ENCODE measurements around the gene MTFR1L. TPM values are rescaled to one million over a fixed set of nuclear protein-coding genes. Genes with fewer than 3 reads are reported as not detected.
"Not testable (repeated sequence)": the region's sequence is repeated elsewhere in the genome, so short reads cannot be mapped to it uniquely, and the experiment has no call there.

MTFR1L gene
- total RNA-seq, 1 donor from 2014 or later, result 81.6 TPM

DNA sequence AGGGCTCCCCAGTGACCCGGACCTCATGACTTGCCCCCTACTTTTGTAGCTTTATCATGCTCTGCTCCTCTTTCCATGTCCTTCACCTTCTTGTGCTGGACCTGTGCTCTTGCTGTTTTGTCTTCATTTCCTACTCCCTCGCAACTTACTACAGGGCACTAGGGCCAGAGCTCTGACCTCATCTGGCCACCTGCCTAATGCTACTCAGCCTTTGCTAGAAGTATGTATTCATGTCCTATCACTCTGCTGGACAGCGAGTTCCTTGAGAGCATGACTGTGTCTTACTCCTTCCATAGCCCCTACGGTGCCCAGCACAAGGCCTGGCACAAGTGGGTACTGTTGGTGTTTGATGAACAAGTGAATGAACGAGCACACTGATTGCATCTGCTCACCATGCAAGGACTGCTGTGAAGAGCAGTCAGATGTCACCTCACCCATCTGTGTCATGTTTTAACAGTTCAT lies 1.9 kb downstream of the MTFR1L start:
- peak; percentile 30 for DNase-seq (ENCODE audit: low read depth)

DNA sequence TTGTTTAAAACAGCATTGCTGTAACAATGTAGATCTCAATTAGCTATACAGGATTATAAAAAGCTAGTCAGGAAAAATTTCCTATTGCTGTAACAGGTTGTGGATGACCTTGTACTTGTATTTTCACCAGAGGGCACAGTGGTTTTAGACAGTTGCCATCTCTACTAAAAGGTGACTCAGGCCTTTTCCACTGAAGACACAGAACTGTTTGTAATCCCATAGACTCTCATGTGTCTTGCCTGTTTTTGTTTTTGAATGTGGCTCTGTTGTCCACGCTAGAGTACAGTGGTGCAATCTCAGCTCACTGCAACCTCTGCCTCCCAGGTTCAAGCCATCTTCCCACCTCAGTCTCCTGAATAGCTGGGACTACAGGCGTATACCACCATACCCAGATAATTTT lies 5.9 kb downstream of the MTFR1L start:
- DNase-seq (ENCODE audit: low read depth), result peak; percentile 63

DNA sequence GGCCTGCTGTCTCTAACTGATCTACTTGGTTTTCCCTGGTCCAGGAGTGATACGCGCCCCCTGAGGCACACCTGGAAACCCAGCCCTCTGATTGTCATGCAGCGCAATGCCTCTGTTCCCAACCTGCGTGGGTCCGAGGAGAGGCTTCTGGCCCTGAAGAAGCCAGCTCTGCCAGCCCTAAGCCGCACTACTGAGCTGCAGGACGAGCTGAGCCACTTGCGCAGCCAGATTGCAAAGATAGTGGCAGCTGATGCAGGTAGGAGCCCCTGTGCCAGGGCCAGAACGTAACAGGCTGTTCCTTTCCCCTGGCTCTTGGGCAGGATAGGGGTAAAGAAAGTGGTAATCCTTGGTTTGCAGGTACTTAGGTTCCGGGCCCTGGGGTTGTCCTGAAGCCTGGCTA lies 6.8 kb downstream of the MTFR1L start:
- DNase-seq (ENCODE audit: low read depth), result no peak

DNA sequence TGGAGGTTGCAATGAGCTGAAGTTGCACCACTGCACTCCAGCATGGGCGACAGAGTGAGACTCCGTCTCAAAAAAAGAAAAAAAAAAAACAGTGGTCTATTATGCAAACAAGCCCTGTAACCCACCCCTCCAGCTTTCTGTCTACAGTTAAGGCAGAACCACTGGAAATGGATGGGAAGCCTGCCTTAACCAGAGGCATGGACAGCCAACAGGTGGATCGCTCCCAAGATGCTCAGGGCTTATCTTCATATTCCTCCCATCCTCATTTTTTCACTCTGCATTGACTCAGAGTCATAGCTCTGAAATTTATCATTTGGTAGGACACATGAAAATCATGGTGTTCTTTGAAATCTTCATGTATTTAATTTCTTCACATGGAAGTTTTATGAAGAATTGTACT lies 8.7 kb downstream of the MTFR1L start:
- DNase-seq (ENCODE audit: low read depth), result no peak

DNA sequence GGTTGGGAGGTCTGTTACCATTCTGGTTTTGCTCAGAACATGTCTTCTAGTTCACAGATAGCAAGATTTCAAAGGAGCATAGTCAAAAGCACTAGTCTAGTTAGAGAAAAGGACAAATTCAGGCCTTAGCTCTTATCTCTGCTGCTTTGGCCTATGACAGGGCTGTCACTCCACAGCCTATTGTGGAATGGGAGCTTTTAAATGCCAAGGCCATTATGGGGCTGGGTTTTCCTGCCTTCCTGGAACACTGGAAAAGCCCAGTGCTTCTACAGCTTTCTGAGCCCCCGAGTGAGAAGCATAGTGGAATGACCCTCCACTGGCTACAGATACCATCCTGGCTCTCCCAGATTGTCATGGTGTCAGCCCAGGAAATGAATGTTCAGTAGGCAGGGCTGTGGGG lies 9.3 kb downstream of the MTFR1L start:
- no peak for DNase-seq (ENCODE audit: low read depth)

DNA sequence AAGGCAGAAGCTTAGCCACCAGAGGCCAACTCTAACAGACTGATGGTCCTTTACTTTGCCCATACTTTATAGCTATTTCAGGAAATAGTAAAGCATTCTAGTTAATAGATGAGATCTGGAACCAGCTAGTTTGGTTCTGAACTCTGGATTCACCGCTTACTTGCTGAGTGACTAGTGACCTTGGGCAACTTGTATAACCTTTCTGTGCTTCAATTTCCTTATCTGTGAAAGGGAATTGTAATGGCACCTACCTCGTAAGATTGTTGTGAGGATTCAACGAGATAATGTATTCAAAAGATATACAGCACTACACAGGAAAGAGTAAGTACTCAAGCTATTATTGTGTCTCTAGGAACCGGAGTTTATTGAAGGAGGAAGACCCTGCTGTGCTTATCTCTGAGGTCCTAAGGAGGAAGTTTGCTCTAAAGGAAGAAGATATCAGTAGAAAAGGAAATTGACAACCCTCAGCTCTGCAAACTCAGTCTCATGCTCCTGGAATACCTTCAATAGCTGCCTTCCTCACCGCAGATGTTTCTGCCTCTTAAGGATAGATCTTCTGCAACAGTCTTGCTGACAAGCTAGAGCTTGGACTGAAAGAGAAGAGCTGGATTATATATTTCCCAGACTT lies 11.9 kb downstream of the MTFR1L start:
- DNase-seq (ENCODE audit: low read depth), result no peak

DNA sequence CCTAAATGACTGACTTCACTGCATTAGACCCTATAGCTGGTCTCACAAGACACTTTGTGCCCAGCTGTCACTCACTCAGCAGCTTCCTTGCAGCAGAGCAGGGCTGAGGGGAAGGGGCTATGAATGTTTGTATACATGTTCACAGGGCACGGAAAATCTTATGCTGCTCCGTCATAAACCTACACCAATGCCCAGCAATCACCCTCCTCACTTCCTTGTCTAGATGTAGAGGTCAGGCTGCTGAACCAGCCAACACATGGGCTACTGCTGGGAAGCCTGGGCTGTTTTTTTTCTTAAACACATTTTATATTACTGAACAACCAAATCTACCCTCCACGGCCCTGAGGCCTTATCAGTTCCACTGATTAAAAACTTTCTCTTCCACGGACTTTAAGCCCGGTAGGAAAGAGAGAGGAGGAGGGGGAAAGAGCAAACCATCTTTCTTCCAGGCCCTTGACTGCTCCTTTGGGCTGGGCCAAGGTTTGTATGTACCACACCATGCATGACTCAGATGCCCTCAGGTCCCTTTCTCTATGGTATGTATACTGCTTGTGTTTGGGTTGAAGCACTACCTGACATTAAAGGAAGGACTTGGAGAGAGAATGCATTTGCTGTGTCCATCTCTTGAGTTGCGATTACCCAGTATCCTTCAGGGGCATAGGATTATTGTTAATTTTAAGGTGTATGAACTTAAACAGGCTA lies 12.7 kb downstream of the MTFR1L start:
- no peak for DNase-seq (ENCODE audit: low read depth)

DNA sequence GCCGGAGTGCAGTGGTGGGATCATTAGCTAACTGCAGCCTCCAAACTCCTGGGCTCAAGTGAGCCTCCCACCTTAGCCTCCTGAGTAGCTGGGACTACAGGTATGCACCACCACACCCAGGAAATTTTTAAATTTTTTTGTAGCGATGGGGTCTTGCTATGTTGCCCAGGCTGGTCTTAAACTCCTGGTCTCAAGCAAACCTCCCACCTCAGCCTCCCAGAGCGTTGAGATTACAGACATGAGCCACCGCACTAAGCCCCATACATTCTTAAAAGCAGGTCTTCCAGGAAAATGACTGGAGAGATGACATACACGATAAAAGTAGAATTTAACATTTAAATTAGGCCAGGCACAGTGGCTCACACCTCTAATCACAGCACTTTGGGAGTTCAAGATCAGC lies 13.4 kb downstream of the MTFR1L start:
- no peak for DNase-seq (ENCODE audit: low read depth)

DNA sequence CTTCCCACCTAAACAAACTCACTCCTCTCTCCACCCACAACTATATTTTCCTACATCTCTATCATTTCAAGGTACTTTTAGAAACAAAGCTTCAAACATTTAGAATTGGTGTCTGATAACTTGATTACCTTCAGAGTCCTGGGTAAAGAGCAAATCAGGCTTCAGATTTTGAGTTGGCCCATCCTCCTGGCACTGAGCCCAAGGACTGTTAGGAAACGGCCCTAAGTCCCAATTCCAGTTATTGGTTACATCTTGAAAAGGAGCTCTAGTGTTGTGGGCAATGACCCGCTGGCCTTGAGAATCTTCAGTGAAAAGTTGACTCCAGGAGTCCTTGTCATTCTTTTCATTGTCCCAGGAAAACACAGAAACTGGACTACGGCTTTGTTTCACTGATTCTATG lies 15.1 kb downstream of the MTFR1L start:
- DNase-seq (ENCODE audit: low read depth), result no peak

DNA sequence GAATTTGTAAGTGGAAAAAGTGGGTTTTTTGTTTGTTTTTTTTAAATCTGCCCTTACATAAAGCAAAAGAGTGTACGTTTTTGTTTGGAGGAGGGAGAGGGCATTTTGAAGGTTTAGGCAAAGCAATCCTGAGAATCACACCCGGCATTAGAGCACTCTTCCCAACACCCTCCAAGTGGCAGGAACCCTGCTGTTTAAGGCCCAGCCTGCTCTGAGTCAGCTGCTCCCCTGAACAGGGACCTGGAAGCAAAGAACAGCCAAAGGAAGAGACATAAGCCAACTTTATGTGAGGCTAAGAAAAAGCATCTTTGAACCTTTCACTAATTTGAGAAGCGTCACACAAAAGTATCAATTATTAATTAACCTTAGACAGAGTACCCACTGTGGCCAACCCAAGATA lies 16.9 kb downstream of the MTFR1L start:
- DNase-seq (ENCODE audit: low read depth), result no peak

DNA sequence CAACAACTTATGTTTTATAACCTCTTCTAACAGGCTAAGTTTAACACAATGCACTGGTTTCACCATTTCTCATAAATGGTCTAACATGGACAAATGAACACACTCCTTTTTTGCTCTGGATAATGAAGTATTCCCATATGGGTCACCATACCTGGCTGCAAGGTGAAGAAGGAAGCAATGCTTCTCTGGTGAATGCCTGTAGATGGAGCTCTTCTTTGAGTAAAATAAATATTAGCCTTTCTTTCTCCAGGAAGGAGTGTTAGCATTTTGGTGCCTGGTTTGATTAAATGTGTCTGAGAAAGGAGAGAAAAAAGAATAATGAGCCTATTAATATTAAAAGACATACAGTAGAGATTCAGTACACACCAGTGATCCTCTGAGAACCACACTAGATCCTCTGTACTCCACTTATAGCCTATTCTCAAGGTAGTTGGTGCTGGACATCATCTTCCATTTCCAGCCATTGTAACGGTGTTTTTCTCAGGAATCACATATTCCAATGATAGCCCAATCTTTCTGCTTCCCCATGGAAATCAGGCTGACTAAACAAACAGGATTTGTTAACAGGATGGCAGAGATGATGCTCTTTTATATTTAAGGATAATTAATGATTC lies 17.6 kb downstream of the MTFR1L start:
- DNase-seq (ENCODE audit: low read depth), result no peak

DNA sequence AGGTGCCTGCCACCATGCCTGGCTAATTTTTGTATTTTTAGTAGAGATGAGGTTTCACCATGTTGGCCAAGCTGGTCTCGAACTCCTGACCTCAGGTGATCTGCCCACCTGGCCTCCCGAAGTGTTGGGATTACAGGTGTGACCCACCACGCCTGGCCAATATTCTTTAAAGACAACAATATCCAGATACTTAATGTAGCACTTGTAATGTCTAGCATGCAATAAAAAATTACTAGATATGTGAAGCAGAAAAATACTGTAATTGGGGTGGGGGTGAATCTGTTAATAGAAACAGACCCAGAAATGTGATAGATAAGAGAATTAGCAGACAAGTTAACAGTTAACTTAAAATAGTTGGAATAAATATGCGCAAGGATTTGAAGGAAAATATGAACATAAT lies 20.1 kb downstream of the MTFR1L start:
- not testable (repeated sequence) for DNase-seq (ENCODE audit: low read depth)

DNA sequence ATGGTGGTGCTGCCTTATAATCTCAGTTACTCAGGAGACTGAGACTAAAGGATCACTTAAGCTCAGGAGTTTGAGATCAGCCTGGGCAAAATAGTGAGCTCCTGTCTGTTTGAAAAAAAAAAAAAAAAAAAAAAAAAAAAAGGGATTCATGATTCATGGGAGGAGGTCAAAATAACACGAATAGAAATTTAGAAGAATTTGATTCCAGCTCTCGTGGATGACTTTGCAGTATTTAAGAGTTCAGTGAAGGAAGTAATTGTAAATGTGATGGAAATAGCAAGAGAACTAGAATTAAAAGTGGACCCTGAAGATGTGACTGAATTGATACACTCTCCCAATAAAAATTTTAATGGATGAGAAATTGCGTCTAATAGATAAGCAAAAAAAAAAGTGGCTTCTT lies 23.7 kb downstream of the MTFR1L start:
- DNase-seq (ENCODE audit: low read depth), result no peak

DNA sequence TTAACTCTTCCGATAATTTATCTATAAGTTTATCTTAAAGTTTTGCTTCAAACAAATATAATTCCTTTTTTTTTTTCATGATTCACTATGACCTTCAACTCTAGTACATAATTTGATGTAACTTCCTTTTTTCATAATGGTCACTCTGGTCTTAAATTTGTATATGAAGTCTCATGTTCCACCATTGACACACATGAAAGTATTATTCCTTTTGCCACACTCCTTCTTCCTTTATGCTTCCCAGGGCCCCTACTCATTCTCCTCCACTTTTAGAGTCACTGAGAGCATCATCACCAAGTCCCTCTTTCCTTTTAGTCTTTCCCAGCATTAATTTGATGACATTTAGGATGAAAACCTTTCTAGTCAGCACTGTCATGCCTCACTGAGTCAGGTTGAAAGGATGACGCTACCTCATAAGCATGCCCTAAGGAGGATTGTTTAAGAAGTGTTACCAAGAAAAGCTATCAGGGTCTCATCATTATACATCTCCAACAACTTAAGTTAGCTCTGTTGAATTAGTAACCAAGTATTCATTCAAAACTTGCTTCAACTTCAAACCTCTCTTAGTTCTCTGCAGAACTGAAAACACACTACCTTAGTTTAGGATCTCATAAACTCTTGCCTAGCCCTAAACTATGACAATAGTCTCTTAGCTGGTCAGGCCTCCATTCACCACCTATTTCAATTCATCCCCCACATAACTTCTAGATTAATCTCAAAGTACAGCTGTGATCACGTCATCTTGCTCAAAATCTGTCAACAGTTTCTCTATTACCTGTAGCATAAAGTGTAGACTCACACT lies 25.0 kb downstream of the MTFR1L start:
- no peak for DNase-seq (ENCODE audit: low read depth)

DNA sequence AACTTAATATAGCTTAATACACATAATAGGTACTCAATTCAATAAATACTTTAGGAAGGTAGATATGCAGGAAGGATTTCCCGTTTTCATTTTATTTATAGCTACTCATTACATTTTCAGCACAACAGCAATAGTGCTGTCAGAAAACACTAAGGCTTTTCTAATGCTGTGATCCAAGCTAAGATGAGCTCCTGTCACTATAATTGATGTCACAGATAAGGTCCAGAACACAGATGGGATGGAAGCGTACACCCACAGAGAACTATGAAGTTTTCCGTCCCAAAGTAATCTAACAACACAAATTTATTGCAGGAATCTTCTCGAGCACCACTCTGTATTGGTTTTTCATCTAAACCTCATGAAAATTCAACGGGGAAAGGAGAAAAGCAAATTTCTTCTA lies 25.9 kb downstream of the MTFR1L start:
- DNase-seq (ENCODE audit: low read depth), result no peak

DNA sequence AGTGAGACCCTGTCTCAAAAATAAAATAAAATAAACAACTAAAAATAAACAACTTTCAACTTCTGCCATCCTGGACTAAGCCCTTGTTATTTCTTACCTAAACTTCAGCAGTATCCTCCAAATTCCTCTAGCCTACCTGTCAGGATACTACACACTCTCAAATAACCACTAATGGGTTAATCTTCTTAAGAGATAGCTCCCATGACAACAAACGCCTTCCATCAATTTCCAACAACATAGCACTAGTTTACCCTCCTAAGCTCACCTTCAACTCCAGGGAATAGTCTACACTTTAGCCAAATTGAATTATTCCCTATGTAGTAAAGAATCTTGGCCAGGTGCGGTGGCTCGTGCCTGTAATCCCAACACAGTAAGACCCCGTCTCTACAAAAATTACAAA lies 28.2 kb downstream of the MTFR1L start:
- DNase-seq (ENCODE audit: low read depth), result no peak

DNA sequence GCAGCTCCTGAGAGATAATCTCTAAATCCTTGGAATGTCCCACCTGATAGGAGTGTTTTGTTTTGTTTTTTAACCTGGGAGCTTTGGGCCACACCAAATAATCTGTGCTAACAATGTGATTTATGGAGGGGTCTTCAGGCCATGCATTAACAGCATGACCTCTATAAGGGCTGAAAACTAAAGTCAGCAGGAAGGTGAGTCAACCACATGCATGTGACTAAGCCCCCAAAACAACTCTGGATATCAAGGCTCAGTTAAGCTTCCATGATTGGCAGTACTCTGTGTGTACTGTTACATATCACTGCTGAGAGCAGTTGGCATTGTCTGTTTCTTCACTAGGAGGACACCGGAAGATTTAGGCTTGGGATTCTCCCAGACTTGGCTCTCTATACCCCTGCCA lies 28.8 kb downstream of the MTFR1L start:
- DNase-seq (ENCODE audit: low read depth), result peak; percentile 31

DNA sequence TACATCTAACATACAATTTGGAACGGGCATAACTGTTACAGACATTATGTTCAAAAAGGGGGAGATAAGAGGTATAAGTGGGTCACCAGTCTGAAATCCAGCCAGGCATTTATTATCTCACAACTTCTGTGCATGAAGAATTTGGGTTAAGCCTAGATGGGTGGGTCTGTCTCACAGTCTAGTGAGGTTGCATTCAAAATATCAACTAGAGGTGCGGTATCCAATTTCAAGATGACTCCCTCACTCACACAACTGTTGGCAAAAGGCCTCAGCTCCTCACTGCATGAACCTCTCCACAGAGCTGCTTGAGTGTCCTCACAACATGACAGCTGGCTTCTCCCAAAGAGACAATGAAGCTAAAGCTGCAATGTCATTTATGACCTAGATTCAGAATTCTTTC lies 34.8 kb downstream of the MTFR1L start:
- DNase-seq (ENCODE audit: low read depth), result peak; percentile 65

DNA sequence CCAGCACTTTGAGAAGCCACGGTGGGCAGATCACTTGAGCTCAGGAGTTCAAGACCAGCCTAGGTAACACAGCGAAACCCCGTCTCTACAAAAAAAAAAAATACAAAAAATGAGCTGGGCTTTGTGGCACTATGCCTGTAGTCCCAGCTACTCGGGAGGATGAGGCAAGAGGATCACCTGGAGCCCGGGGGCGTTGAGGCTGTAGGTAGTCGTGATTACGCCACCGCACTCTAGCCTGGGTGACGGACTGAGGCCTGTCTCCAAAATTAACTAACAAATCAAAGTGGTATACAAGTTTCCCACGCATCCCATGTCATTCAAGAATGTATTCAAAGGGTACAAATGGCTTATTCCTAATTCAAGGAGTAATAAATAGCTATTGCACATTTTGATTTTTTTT lies 37.1 kb downstream of the MTFR1L start:
- DNase-seq (ENCODE audit: low read depth), result no peak

DNA sequence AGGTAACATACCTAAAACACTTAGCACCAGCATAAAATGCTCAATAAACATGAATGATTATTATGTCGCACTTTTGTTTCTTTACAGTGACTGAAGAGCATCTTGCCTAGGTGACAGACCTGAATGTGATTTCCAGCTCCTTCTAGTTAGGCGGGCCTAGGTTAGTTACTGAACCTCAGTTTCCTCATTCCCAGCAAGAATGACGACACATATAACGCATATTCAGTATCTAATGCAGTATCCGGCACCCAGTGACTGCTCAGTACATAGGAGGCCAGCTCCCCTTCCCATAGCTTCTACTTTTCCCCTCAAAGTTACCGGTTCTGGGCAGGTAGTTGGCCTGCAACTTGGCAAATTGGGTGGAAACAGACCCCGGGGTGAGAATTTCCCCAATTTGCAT lies 38.7 kb downstream of the MTFR1L start:
- no peak for DNase-seq (ENCODE audit: low read depth)

DNA sequence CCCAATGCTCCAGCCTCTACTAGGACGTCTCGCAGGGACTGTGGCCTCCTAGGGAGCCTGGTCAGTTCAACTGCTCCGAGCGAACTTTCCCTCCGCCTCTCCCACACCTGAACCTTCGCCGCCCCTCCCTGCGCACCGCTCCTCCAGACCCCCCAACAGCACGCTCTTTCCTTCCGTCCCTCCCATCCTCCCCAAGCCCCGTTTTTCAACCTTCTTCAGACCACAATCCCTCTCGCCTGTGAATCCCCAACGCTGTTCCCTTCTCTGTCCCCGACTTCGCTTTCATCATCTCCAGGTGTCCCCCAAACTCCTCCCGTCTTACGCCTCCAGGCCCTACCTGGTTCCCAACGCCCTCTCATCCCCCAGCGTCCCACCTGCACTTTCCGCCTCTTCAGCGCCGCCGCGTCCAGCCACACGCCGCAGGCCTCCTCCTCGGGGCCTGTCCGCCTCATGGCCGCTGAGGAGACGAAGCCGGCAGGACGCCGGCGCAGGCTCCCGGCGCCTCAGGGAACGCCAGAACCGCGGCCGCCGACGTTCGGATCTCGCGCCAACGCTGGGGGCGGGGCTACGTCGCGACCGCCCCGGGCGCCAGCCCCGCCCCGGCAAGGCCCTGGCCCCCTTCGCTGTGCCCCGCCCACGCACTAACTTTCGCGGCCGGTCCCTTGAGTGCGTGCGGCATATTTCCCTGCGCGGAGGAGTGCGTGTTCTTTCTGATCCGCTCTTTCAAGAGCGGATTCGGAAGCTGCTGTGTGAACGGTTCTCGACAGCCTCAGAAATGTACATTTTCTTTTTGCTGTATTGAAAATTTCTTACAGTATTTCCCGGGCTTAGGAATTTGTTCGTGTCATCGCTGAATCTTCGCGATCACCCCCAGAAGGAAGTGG lies 39.4 kb downstream of the MTFR1L start, which contains the start of gene AUNIP:
TSS of gene AUNIP (minus strand) at position 552 of the 884 bp plus-strand sequence. CDS start at position 452, 100 bp downstream.
- peak; percentile 90 for DNase-seq (ENCODE audit: low read depth)

All from myocyte (in vitro differentiated cells).